Neuron (in vitro differentiated cells): ENCODE measurements around the gene CEBPA.

ENCODE experiments used
- H2AFZ ChIP-seq: one replicate; pipeline ENCODE4 v1.6.1; 2013; ENCODE audit warnings: low read depth, mild to moderate bottlenecking, inconsistent platforms, low read length, moderate library complexity
- H3K27me3 ChIP-seq: one replicate; pipeline ENCODE4 v1.6.1; 2013; ENCODE audit warnings: low read length; ENCODE audit not compliant: insufficient read depth
- H3K36me3 ChIP-seq: one replicate; pipeline ENCODE4 v1.6.1; 2013; ENCODE audit warnings: low read length; ENCODE audit not compliant: insufficient read depth
- H3K4me1 ChIP-seq: one replicate; pipeline ENCODE4 v1.6.1; 2013; ENCODE audit warnings: low read length; ENCODE audit not compliant: insufficient read depth
- H3K4me3 ChIP-seq: 2 replicates; pipeline ENCODE4 v1.5.1; 2013; ENCODE audit warnings: mild to moderate bottlenecking, low read length, moderate library complexity
- H3K9me3 ChIP-seq: one replicate; pipeline ENCODE4 v1.6.1; 2013; ENCODE audit warnings: low read length

The CEBPA gene

DNA sequence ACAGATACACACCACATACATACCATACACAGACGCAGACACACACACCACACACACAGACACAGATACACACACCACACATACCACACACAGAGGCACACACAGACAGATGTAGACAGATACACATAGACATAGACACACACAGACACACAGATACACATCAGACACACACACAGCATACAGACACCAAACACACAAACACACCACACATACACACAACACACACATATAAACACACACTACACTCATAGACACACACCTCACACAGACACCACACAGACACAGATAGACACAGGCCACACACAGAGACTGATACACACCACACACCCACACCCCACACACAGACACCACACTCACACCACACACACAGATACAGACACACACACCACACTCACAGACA, 51.8 kb downstream of the CEBPA start:
- Histone ChIP-seq H3K4me3 (no peak overlapping the region), H3K4me1 (no peaks in the 10 kb centered on the region), H3K27me3 (peaks cover 3% of the 10 kb centered on the region)

More for the DNA sequence above, 51.8 kb downstream of the CEBPA start:
- Histone ChIP-seq H3K36me3 (no peaks in the 10 kb centered on the region), H2AFZ (no peak overlapping the region), H3K9me3 (no peaks in the 10 kb centered on the region)
